HEK293 (cell line): ENCODE data around the gene CD44.

Source experiments
- CTCF ChIP-seq: fragments of 450-650 bp; formaldehyde crosslinking; IDR thresholded peaks from 2 replicates; pipeline ENCODE4 v1.5.1; 2016; ENCODE audit warnings: missing biosample characterization, missing genetic modification characterization
- KLF10 ChIP-seq: fragments of 450-650 bp; IDR thresholded peaks from 2 replicates; pipeline ENCODE4 v1.5.1; 2018; ENCODE audit warnings: missing biosample characterization, mild to moderate bottlenecking, missing genetic modification characterization
- SALL2 ChIP-seq: fragments of 450-650 bp; formaldehyde crosslinking; IDR thresholded peaks from 2 replicates; pipeline ENCODE4 v1.5.0; 2017; ENCODE audit warnings: missing biosample characterization, mild to moderate bottlenecking, missing genetic modification characterization, borderline replicate concordance
- YY1 ChIP-seq: fragments of 450-650 bp; formaldehyde crosslinking; IDR thresholded peaks from 2 replicates; pipeline ENCODE4 v1.5.1; 2018; ENCODE audit warnings: missing biosample characterization, missing genetic modification characterization
- ZNF2 ChIP-seq: fragments of 450-650 bp; formaldehyde crosslinking; IDR thresholded peaks from 2 replicates; pipeline ENCODE4 v1.5.1; 2016; ENCODE audit warnings: missing biosample characterization, missing genetic modification characterization
- ZNF510 ChIP-seq: fragments of 450-650 bp; formaldehyde crosslinking; IDR thresholded peaks from 2 replicates; pipeline ENCODE4 v1.5.1; 2018; ENCODE audit warnings: mild to moderate bottlenecking, missing genetic modification characterization, missing biosample characterization; ENCODE audit not compliant: insufficient replicate concordance
- ZNF623 ChIP-seq: fragments of 450-650 bp; formaldehyde crosslinking; IDR thresholded peaks from 2 replicates; pipeline ENCODE4 v1.5.1; 2016; ENCODE audit warnings: missing biosample characterization, missing genetic modification characterization
- TF ChIP-seq, protein P1 (sequence below): fragments of 450-650 bp; formaldehyde crosslinking; IDR thresholded peaks from 2 replicates; pipeline ENCODE4 v1.5.1; 2016; ENCODE audit warnings: missing biosample characterization, missing genetic modification characterization

DNA sequence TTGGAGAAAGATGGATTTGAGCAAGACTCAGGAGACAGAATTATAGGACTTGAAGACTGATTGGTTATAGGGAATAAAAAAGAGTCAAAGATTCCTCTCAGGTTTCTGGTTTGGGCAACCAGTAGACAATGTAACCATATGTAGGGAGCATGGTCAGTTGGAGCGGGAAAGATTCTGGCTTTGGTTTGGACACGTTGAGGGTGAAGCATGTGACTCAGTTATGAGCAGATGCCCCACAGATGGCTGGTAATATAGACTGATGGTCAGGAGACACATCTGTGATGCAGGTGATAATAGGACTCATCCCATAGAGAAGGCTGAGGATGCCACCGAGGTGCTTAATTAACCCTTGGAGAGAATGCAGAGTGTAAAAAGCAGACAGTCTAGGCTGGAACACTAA lies 132.1 kb downstream of the CD44 start:
- TF ChIP-seq CTCF (tag by site-specific recombination): no peak
- TF ChIP-seq YY1 (tag by site-specific recombination): no peak
- TF ChIP-seq, protein P1, sequence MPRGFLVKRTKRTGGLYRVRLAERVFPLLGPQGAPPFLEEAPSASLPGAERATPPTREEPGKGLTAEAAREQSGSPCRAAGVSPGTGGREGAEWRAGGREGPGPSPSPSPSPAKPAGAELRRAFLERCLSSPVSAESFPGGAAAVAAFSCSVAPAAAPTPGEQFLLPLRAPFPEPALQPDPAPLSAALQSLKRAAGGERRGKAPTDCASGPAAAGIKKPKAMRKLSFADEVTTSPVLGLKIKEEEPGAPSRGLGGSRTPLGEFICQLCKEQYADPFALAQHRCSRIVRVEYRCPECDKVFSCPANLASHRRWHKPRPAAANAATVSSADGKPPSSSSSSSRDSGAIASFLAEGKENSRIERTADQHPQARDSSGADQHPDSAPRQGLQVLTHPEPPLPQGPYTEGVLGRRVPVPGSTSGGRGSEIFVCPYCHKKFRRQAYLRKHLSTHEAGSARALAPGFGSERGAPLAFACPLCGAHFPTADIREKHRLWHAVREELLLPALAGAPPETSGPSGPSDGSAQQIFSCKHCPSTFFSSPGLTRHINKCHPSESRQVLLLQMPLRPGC: no peak
- TF ChIP-seq ZNF2: no peak
- no peak for TF ChIP-seq KLF10 (tag by site-specific recombination)
- no peak for TF ChIP-seq ZNF510 (tag by site-specific recombination)
- TF ChIP-seq SALL2: no peak
- no peak for TF ChIP-seq ZNF623 (tag by site-specific recombination)
